ENCODE measurements around the gene TAS1R3.

DNA sequence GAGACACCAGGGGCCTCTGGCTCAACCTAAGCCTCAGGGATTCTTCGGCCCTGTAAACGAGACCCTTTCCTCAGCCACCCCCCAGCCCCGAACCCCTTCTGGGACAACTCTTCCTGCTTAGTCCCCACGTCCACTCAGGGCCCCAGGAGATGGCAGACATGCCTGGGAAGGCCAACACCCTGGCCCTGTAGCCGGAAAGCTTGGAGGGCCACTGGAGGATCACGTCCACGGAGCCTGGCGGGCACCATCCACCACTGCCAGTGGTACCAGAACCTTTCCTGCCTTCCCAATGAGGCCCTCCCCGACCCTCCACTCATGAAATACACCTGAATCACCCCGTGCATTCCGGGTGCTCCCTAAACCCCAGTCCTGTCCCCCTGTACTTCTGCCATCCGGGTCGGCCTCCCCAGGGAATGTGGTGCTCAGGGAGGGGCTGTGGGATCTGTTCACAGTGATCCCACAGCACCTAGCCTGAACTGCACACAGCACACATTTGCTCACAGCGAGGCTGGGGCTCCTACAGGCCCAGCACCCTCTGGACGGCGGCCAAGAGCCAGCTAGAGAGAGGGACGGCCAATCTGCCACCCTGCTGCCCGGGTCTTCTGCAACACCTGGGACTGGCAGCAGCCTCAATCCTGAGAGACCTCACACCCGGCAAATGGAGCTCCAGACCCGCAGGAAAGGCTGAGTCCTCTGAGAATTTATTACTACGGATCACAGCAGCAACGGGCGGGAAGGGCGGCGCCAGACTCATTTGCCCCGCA is 42.2 kb downstream of the TAS1R3 start:
- no peak for TF ChIP-seq GATA1 (IDR thresholded peaks at IDR 0.05; ENCODE audit: low read depth, low read length)
- TF ChIP-seq POLR2A (IDR thresholded peaks at IDR 0.05; ENCODE audit: low read length): no peak

Measured in erythroblast (primary cell).